GM19455 (cell line): ENCODE results near the gene PROM2.

Experiments used
- ATAC-seq: cut with Tn5 transposase; IDR thresholded peaks from one replicate; pipeline ENCODE4 v1.9.1; 2021; ENCODE audit not compliant: unreplicated experiment

Gene PROM2

GRCh38 chr2:95319481-95320343, 45.5 kb downstream of the PROM2 start:
- no peak for ATAC-seq

- ATAC-seq: no peak
Measured at GRCh38 chr2:95320344-95320712, 46.1 kb downstream of the PROM2 start.

- ATAC-seq: no peak
Measured at GRCh38 chr2:95320986-95321767, 46.9 kb downstream of the PROM2 start.

- ATAC-seq: no peak
Measured at GRCh38 chr2:95323347-95324155, 49.3 kb downstream of the PROM2 start.

- ATAC-seq: no peak
Measured at GRCh38 chr2:95325026-95325425, 50.8 kb downstream of the PROM2 start.

GRCh38 chr2:95325590-95326432, 51.6 kb downstream of the PROM2 start:
- ATAC-seq: no peak

- ATAC-seq: no peak
Measured at GRCh38 chr2:95326433-95327140, 52.3 kb downstream of the PROM2 start.

- ATAC-seq: no peak
Measured at GRCh38 chr2:95327861-95328260, 53.6 kb downstream of the PROM2 start.

GRCh38 chr2:95328358-95329125, 54.3 kb downstream of the PROM2 start:
- no peak for ATAC-seq

GRCh38 chr2:95329401-95329800, 55.2 kb downstream of the PROM2 start:
- no peak for ATAC-seq

- no peak for ATAC-seq
Measured at GRCh38 chr2:95329891-95330793, 55.9 kb downstream of the PROM2 start.

GRCh38 chr2:95330794-95331338, 56.6 kb downstream of the PROM2 start:
- ATAC-seq: no peak

- ATAC-seq: no peak
Measured at GRCh38 chr2:95331606-95332005, 57.4 kb downstream of the PROM2 start.

GRCh38 chr2:95332036-95332435, 57.8 kb downstream of the PROM2 start:
- no peak for ATAC-seq

GRCh38 chr2:95333056-95333455, 58.8 kb downstream of the PROM2 start:
- no peak for ATAC-seq

GRCh38 chr2:95333888-95334338, 59.7 kb downstream of the PROM2 start:
- ATAC-seq: no peak

- no peak for ATAC-seq
Measured at GRCh38 chr2:95334916-95335641, 60.8 kb downstream of the PROM2 start.
